SK-N-SH (cell line): ENCODE data around the gene CASP12. TPM values are rescaled to one million over a fixed set of nuclear protein-coding genes. Genes with fewer than 3 reads are reported as not detected.

Experiments used
- CTCF ChIA-PET: fragments of 300-600, 350-600 bp; formaldehyde crosslinking; extraction: SDS; loops from one replicate; lab custom pipeline; 2021; lab: Yijun Ruan, JAX
- POLR2A ChIA-PET: fragments of 350-600 bp; sonication (Branson Sonifier 250); formaldehyde crosslinking; extraction: SDS; loops from one replicate; lab custom pipeline; 2020; ENCODE audit warnings: antibody characterized with exemption, inconsistent platforms; lab: Yijun Ruan, JAX
- DNase-seq: peaks from one replicate; pipeline ENCODE4 v3.0.0; 2012
- H2AFZ ChIP-seq: fragments of 200-600 bp; sonication (generic); 2 replicates; pipeline ENCODE4 v1.8.1; 2016; ENCODE audit warnings: antibody characterized with exemption, mild to moderate bottlenecking, low read depth
- H3F3A ChIP-seq: fragments of 200-600 bp; sonication (generic); replicated peaks from 2 replicates; pipeline ENCODE3; 2016; ENCODE audit warnings: antibody characterized with exemption, mild to moderate bottlenecking; ENCODE audit not compliant: insufficient read depth
- H3K27ac ChIP-seq, 2 experiments: fragments of 200-500 bp in 1 of 2; fragments of 200-600 bp in 1 of 2; sonication (Bioruptor generic) in 1 of 2; sonication (generic), shearing (Covaris generic) in 1 of 2; 2 replicates each; pipeline versions ENCODE4 v1.5.1 to v1.6.1; 2014 to 2016; ENCODE audit warnings: low read depth in 2 of 2, inconsistent platforms in 1 of 2, low read length in 1 of 2, mild to moderate bottlenecking in 1 of 2, mixed read lengths in 1 of 2
- H3K27me3 ChIP-seq: fragments of 200-600 bp; sonication (generic), shearing (Covaris generic); 2 replicates; pipeline ENCODE4 v1.6.1; 2016; ENCODE audit warnings: mixed run types; ENCODE audit not compliant: insufficient read depth
- H3K36me3 ChIP-seq, 2 experiments: fragments of 200-500 bp in 1 of 2; fragments of 200-600 bp in 1 of 2; sonication (Bioruptor generic) in 1 of 2; sonication (generic) in 1 of 2; replicated peaks in 1 of 2; 2 replicates each; pipeline versions ENCODE3 to v1.5.1; 2014 to 2016; ENCODE audit warnings: low read length in 1 of 2, mild to moderate bottlenecking in 1 of 2; ENCODE audit not compliant: insufficient read depth in 2 of 2, control insufficient read depth in 1 of 2
- H3K4me1 ChIP-seq, 2 experiments: fragments of 200-500 bp in 1 of 2; fragments of 200-600 bp in 1 of 2; sonication (Bioruptor generic) in 1 of 2; sonication (generic), shearing (Covaris generic) in 1 of 2; 2 replicates each; pipeline versions ENCODE4 v1.5.1 to v1.6.1; 2014 to 2016; ENCODE audit warnings: low read depth in 1 of 2, low read length in 1 of 2, mixed run types in 1 of 2; ENCODE audit not compliant: insufficient read depth in 2 of 2, control insufficient read depth in 1 of 2
- H3K4me2 ChIP-seq: fragments of 200-600 bp; sonication (generic), shearing (Covaris generic); 2 replicates; pipeline ENCODE4 v1.6.1; 2017; ENCODE audit warnings: mixed run types
- H3K4me3 ChIP-seq, 2 experiments: fragments of 200-500 bp in 1 of 2; fragments of 200-600 bp in 1 of 2; sonication (Bioruptor generic) in 1 of 2; sonication (generic), shearing (Covaris generic) in 1 of 2; 2 replicates each; pipeline versions ENCODE4 v1.5.1 to v1.8.1; 2014 to 2016; ENCODE audit warnings: low read depth in 2 of 2, inconsistent platforms in 1 of 2, low read length in 1 of 2, mild to moderate bottlenecking in 1 of 2, mixed read lengths in 1 of 2, moderate library complexity in 1 of 2
- H3K79me2 ChIP-seq: fragments of 200-600 bp; sonication (generic); 2 replicates; pipeline ENCODE4 v1.8.1; 2017; ENCODE audit warnings: mild to moderate bottlenecking; ENCODE audit not compliant: insufficient read depth
- H3K9ac ChIP-seq: fragments of 200-600 bp; sonication (generic); 2 replicates; pipeline ENCODE4 v1.6.1; 2017; ENCODE audit warnings: mixed run types
- H3K9me2 ChIP-seq: fragments of 200-600 bp; sonication (generic); 2 replicates; pipeline ENCODE4 v1.6.1; 2017; ENCODE audit warnings: mixed run types
- H3K9me3 ChIP-seq: fragments of 200-600 bp; sonication (generic); 2 replicates; pipeline ENCODE4 v1.6.1; 2017; ENCODE audit warnings: mixed run types, mild to moderate bottlenecking, moderate library complexity
- H4K20me1 ChIP-seq: fragments of 200-600 bp; sonication (generic); 2 replicates; pipeline ENCODE4 v1.6.1; 2017; ENCODE audit warnings: mild to moderate bottlenecking, mixed run types; ENCODE audit not compliant: insufficient read depth
- CTCF ChIP-seq: fragments of 200-600 bp; sonication (generic); IDR thresholded peaks from 2 replicates; pipeline ENCODE4 v1.6.1; 2017; ENCODE audit warnings: antibody characterized with exemption, mild to moderate bottlenecking, moderate library complexity
- EP300 ChIP-seq, 2 experiments: IDR thresholded peaks; 2 replicates each; pipeline versions ENCODE4 v1.4.0 to v1.6.1; 2012; ENCODE audit warnings: borderline replicate concordance in 1 of 2, low read depth in 1 of 2, low read length in 1 of 2
- EZH2phosphoT487 ChIP-seq: fragments of 200-600 bp; sonication (generic); IDR thresholded peaks from 2 replicates; pipeline ENCODE4 v1.6.1; 2017; ENCODE audit warnings: low read depth, mixed run types, mild to moderate bottlenecking, antibody characterized with exemption, moderate library complexity, borderline replicate concordance
- FOSL2 ChIP-seq: IDR thresholded peaks from 2 replicates; pipeline ENCODE4 v1.4.0; 2012; ENCODE audit warnings: low read depth, mild to moderate bottlenecking, moderate library complexity, borderline replicate concordance
- GABPA ChIP-seq: IDR thresholded peaks from 2 replicates; pipeline ENCODE4 v1.4.0; 2012; ENCODE audit warnings: low read depth, mild to moderate bottlenecking
- IRF3 ChIP-seq: fragments of 150-350 bp; IDR thresholded peaks from 2 replicates; pipeline ENCODE4 v1.6.1; 2016; ENCODE audit warnings: mild to moderate bottlenecking, low read depth, low read length
- JUND ChIP-seq: IDR thresholded peaks from 2 replicates; pipeline ENCODE4 v1.4.0; 2012
- MEF2A ChIP-seq: IDR thresholded peaks from 2 replicates; pipeline ENCODE4 v1.4.0; 2012; ENCODE audit warnings: low read depth, borderline replicate concordance
- MXI1 ChIP-seq: IDR thresholded peaks from 2 replicates; pipeline ENCODE4 v1.6.1; 2012; ENCODE audit warnings: mild to moderate bottlenecking, low read depth, low read length, improper control_type of control experiment
- POLR2AphosphoS5 ChIP-seq: IDR thresholded peaks from 2 replicates; pipeline ENCODE4 v1.6.1; 2012; ENCODE audit warnings: low read depth, low read length
- REST ChIP-seq: IDR thresholded peaks from 2 replicates; pipeline ENCODE4 v1.6.1; 2012; ENCODE audit warnings: mild to moderate bottlenecking, low read depth, low read length, moderate library complexity
- RFX5 ChIP-seq: IDR thresholded peaks from 2 replicates; pipeline ENCODE4 v1.6.1; 2012; ENCODE audit warnings: mild to moderate bottlenecking, improper control_type of control experiment, low read length
- SMC3 ChIP-seq: IDR thresholded peaks from 2 replicates; pipeline ENCODE4 v1.6.1; 2012; ENCODE audit warnings: low read depth, low read length, improper control_type of control experiment
- TAF1 ChIP-seq: IDR thresholded peaks from 2 replicates; pipeline ENCODE4 v1.6.1; 2012; ENCODE audit warnings: low read depth, mild to moderate bottlenecking, low read length, moderate library complexity, borderline replicate concordance
- TEAD4 ChIP-seq: IDR thresholded peaks from 2 replicates; pipeline ENCODE4 v1.4.0; 2012; ENCODE audit warnings: mild to moderate bottlenecking, borderline replicate concordance; ENCODE audit not compliant: insufficient read depth
- USF1 ChIP-seq: IDR thresholded peaks from 2 replicates; pipeline ENCODE4 v1.4.0; 2012; ENCODE audit warnings: low read depth, borderline replicate concordance
- USF2 ChIP-seq: fragments of 150-350 bp; IDR thresholded peaks from 2 replicates; pipeline ENCODE4 v1.6.1; 2017; ENCODE audit warnings: antibody characterized with exemption, low read length, low read depth, borderline replicate concordance
- WGBS: methylation state at CpG from one replicate; pipeline ENCODE4 v1.1.6; 2017; ENCODE audit warnings: low lambda C conversion rate; 5-methylcytosine and 5-hydroxymethylcytosine counted together
- polyA plus RNA-seq, 3 experiments: library from polyadenylated mRNA; depleted of rRNA; stranded (reverse); fragments of >200 nt; gene quantifications; 2 replicates each; pipeline ENCODE4 v1.2.3, GENCODE V29; 2012

CASP12 gene
- polyA plus RNA-seq, 1 of the 3 experiments (the other 2 are of a cell fraction): not detected

- TF ChIP-seq TAF1 (no peak), SMC3 (no peak), MEF2A (no peak), FOSL2 (no peak), USF1 (no peak), CTCF (no peak)
These were observed 31.4 kb downstream of the CASP12 start (continued) for GRCh38 chr11:104866815-104867214.

- Histone ChIP-seq H3K4me2 (no peak overlapping the region), H3K4me3 (no peak overlapping the region), H3K79me2 (no peaks in the 10 kb centered on the region), H3K9me3 (no peaks in the 10 kb centered on the region), H4K20me1 (no peaks in the 10 kb centered on the region), H3K27ac (no peak overlapping the region), H2AFZ (no peak overlapping the region), H3K9me2 (0 out of 2 replicates have a peak, but pooled peaks cover 8% of the 10 kb centered on the region), H3K9ac (no peak overlapping the region), H3K36me3 (no peaks in the 10 kb centered on the region), H3K27me3 (no peaks in the 10 kb centered on the region), H3F3A (no peaks in the 10 kb centered on the region), H3K4me1 (peaks cover 0 to 3% of the 10 kb centered on the region in 2 experiments; a peak in 2 of 4 replicates)
- POLR2A ChIA-PET: no interaction called here
- 79% methylated on average over 7 of the region's 7 CpGs for WGBS
- no peak for DNase-seq
- CTCF ChIA-PET: no interaction called here
- TF ChIP-seq TAF1 (no peak), JUND (no peak), RFX5 (no peak), IRF3 (no peak), EZH2phosphoT487 (no peak), CTCF (no peak), TEAD4 (no peak), POLR2AphosphoS5 (no peak), MXI1 (no peak), EP300 (IDR thresholded peaks at IDR 0.05; ENCODE audit: borderline replicate concordance in 1 of 2, low read depth in 1 of 2, low read length in 1 of 2) (no peak), REST (no peak), USF2 (no peak), GABPA (no peak)
These were observed 39.1 kb downstream of the CASP12 start for GRCh38 chr11:104858882-104859775.
